K562 treated with DMSO at 1 percent for 4 hours (cell line): ENCODE data around the gene SNPH. TPM values are rescaled to one million over a fixed set of nuclear protein-coding genes. Genes with fewer than 3 reads are reported as not detected.

Experiments used
- total RNA-seq: library from RNA; unstranded; fragments of 300-600 nt; gene quantifications from 2 replicates; pipeline ENCODE4 v1.2.3, GENCODE V29; 2022; ENCODE audit not compliant: insufficient read depth

Gene SNPH
- total RNA-seq: 0.76 and 1.6 TPM in 2 replicates

DNA sequence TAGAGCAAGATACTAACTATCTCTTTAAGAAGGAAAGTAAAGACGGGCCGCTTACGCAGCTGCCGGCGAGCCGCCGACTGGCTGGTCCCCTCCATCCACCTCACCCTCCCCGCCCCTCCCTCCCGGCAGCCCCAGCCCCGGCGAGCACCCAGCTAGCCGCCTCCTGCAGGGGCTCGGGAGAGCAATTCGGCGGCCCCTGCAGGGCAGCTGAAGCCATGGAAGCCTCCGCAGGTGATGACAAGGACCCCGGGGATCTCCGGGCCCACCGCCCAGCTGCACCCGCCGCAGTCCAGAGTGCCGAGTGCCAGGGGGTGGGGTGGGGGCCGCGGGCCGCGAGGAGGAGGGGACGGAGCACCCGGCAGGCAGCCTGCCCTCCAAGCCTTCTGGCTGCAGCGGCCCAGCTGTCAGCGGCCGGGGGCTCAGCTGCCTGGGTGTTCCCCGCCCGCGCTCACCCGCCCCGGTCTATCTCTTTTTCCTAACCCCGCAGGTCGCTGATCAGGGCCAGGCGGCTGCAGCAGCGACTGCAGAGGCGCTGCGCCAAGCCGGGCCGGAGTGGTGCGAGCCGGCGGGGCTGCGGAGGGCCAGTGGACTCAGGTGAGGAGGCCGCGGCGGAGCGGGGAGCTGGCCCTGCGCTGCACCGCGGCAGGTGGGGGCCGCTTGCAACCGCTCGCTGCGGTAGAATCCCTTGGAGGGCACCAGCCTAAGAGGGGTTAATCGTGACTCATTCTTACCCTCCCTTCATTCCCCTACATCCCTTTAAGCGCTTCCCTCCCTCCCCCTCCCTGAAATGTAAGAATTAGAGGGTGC, at the start of gene SNPH:
SNPH (plus strand) TSS at position 128 of the 807 bp plus-strand sequence. CDS start 29,946 bp downstream, outside the sequence.

DNA sequence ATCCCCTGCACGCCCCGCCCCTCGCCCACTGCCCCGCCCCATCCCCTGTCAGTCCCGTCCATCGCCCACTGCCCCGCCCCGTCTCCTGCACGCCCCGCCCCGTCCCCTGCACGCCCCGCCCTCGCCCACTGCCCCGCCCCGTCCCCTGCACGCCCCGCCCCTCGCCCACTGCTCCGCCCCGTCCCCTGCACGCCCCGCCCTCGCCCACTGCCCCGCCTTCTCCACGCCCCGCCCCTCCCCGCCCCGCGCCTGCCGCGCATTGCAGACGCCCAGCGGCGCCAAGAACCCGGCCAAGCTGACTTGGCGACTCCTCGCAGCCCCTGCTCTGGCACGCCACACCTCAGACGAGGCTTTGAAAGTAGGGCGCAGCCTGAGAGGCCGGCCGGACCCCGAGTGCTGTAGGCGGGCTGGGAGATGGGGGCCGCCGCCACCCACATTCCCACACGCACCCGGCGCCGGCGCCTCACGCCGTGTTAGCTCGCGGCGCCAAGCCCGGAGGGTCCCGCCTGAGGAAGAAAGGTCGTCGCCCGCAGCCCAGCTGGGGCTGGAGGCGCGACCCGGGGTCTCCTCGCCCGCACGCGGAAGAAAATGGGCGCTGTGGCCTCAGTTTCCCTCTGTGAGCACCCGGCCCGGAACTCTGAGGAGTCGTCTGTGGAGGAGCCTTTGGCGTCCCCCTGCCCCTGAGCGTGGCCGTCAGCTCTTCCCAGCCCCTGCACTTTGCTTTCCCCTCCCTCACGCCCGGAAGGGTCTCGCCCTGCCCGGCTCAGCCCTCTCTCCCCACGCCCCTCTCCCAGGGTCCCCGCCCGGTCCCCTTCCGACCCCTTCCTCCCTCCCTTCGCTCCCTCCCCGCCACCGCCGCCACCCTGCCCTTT, 40.1 kb upstream of the SNPH start, which contains the start of gene RAD21L1:
RAD21L1 (plus strand) TSS at position 262 of the 872 bp plus-strand sequence. CDS start 2,410 bp downstream, outside the sequence.

GRCh38 chr20:1328680-1329330, 62.7 kb downstream of the SNPH start, which contains the start of gene SDCBP2:
Gene SDCBP2 (minus strand): TSS chr20:1329139. CDS start chr20:1320416, 8,723 bp downstream.

Other genes starting within 250 kb of the SNPH start
- gene PSMF1, start 147.7 kb upstream of the SNPH start, total RNA-seq: 48.8 and 53.9 TPM in 2 replicates
- 6.3 and 12.3 TPM in 2 replicates for gene TMEM74B, start 81.3 kb upstream of the SNPH start, total RNA-seq
- 0.41 TPM in 1 of 2 replicates, not detected in the other for gene C20orf202, start 62.8 kb upstream of the SNPH start, total RNA-seq
- not detected in 2 replicates for gene RAD21L1, start 40.2 kb upstream of the SNPH start, total RNA-seq
- 1.7 and 2.4 TPM in 2 replicates for gene SDCBP2, start 62.8 kb downstream of the SNPH start, total RNA-seq
- 195 and 216 TPM in 2 replicates for gene FKBP1A, start 126.8 kb downstream of the SNPH start, total RNA-seq
- gene NSFL1C, start 200.6 kb downstream of the SNPH start, total RNA-seq: 50.1 and 66.8 TPM in 2 replicates
- 0.47 and 1.1 TPM in 2 replicates for gene SIRPB2, start 225.1 kb downstream of the SNPH start, total RNA-seq